Lower lobe of right lung (tissue), 2 donors: Measurements from ENCODE around the gene SLMAP. TPM values are rescaled to one million over a fixed set of nuclear protein-coding genes. Genes with fewer than 3 reads are reported as not detected.

Experiments used
- ATAC-seq, 2 donors: fragments of 200-7000 bp; cut with Tn5 transposase; one replicate each; pipeline ENCODE4 v1.9.1; 2020 to 2022; ENCODE audit warnings: mild to moderate bottlenecking in 2 of 2, moderate library complexity in 2 of 2
- DNase-seq: peaks from one replicate; pipeline ENCODE4 v3.0.0-alpha.2; 2020
- H3K27ac ChIP-seq: fragments of 200-600 bp; one replicate; pipeline ENCODE4 v1.8.0; 2022
- H3K27me3 ChIP-seq: fragments of 200-600 bp; one replicate; pipeline ENCODE4 v1.8.0; 2022; ENCODE audit warnings: low read depth
- H3K36me3 ChIP-seq: fragments of 200-600 bp; one replicate; pipeline ENCODE4 v1.8.0; 2022; ENCODE audit warnings: mild to moderate bottlenecking
- H3K4me1 ChIP-seq: fragments of 200-600 bp; one replicate; pipeline ENCODE4 v1.8.0; 2022
- H3K4me3 ChIP-seq: fragments of 200-600 bp; one replicate; pipeline ENCODE4 v1.8.0; 2022; ENCODE audit warnings: mild to moderate bottlenecking
- H3K9me3 ChIP-seq: fragments of 200-600 bp; one replicate; pipeline ENCODE4 v1.8.0; 2022
- CTCF ChIP-seq: fragments of 200-600 bp; IDR thresholded peaks from one replicate; pipeline ENCODE4 v1.8.0; 2022; ENCODE audit warnings: antibody characterized with exemption, mild to moderate bottlenecking
- intact Hi-C: fragments of 100-400 bp; cut with DNase I; formaldehyde crosslinking; loops from one replicate; pipeline ENCODE4 v1.11.0; 2022
- total RNA-seq: library from RNA; stranded (reverse); fragmentation: NEBNext Ultra II Directional; extraction: Animal tissue kit (Norgen Biotek cat#: 25700); gene quantifications from one replicate; pipeline ENCODE4 v1.2.1, GENCODE V29; 2021
- donor health status: DM: no; HTN: yes; CAD: no; lungs with severe emphysema.

The SLMAP gene
- total RNA-seq, 1 donor from 2014 or later, result 66.3 TPM

DNA sequence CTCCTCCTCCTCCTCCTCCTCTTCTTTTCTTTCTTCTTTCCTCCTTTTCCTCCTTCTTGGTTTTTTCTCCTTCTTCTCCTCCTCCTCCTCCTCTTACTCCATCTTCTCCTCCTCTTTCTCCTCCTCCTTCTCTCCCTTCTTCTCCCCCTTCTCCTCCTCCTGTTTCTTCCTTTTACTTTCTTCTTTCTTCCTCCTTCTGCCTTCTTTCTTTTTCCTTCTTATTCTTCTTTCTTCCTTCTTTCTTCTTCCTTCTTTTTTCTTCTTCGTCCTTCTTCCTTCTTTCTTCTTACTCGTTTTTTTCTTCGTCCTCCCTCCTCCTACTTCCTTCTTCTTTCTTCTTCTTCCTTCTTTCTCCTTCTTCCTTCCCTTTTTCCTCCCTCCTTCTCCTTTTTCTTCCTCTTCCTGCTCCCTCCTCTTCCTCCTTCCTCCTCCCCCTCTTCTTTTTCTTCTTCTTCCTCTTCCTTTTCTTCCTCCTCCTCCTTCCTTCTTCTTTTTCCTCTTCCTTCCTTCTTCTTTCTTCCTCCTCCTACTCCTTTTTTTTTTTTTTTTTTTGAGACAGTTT is 92.1 kb downstream of the SLMAP start:
- H3K27ac ChIP-seq, result no peak overlapping the region
- intact Hi-C loops, result no loop called here
- DNase-seq, result no peak
- H3K36me3 ChIP-seq, result peaks cover 12% of the 10 kb centered on the region
- H3K9me3 ChIP-seq, result no peaks in the 10 kb centered on the region
- no peaks in the 10 kb centered on the region for H3K27me3 ChIP-seq
- no peak overlapping the region for H3K4me3 ChIP-seq
- no peak for ATAC-seq
- H3K4me1 ChIP-seq, result no peaks in the 10 kb centered on the region
- TF ChIP-seq CTCF, result no peak

GRCh38 chr3:57851304-57851703 is 95.2 kb downstream of the SLMAP start:
- H3K27me3 ChIP-seq, result no peaks in the 10 kb centered on the region
- no peak overlapping the region for H3K4me3 ChIP-seq
- H3K27ac ChIP-seq, result no peak overlapping the region
- H3K4me1 ChIP-seq, result no peaks in the 10 kb centered on the region
- intact Hi-C loops, result no loop called here
- no peak for TF ChIP-seq CTCF
- ATAC-seq (no peak), DNase-seq (no peak)
- H3K36me3 ChIP-seq, result peaks cover 16% of the 10 kb centered on the region
- no peaks in the 10 kb centered on the region for H3K9me3 ChIP-seq

- no peak overlapping the region for H3K27ac ChIP-seq
- H3K4me3 ChIP-seq, result no peak overlapping the region
- no peaks in the 10 kb centered on the region for H3K4me1 ChIP-seq
- no peaks in the 10 kb centered on the region for H3K9me3 ChIP-seq
- no peak for TF ChIP-seq CTCF
- no peaks in the 10 kb centered on the region for H3K27me3 ChIP-seq
- ATAC-seq (no peak), DNase-seq (no peak)
- intact Hi-C loops, result no loop called here
- peaks cover 20% of the 10 kb centered on the region for H3K36me3 ChIP-seq
Observed at GRCh38 chr3:57852896-57853295, 96.8 kb downstream of the SLMAP start.

- H3K9me3 ChIP-seq, result no peaks in the 10 kb centered on the region
- DNase-seq (no peak), ATAC-seq (no peak)
- no peaks in the 10 kb centered on the region for H3K4me1 ChIP-seq
- peaks cover 33% of the 10 kb centered on the region for H3K36me3 ChIP-seq
- TF ChIP-seq CTCF, result no peak
- intact Hi-C loops, result no loop called here
- H3K4me3 ChIP-seq, result no peak overlapping the region
- H3K27me3 ChIP-seq, result no peaks in the 10 kb centered on the region
- no peak overlapping the region for H3K27ac ChIP-seq
Observed at GRCh38 chr3:57855281-57855680, 99.2 kb downstream of the SLMAP start.

- Histone ChIP-seq H3K27ac (no peak overlapping the region), H3K27me3 (no peaks in the 10 kb centered on the region), H3K36me3 (peaks cover 33% of the 10 kb centered on the region), H3K9me3 (no peaks in the 10 kb centered on the region), H3K4me3 (no peak overlapping the region), H3K4me1 (no peaks in the 10 kb centered on the region)
- intact Hi-C loops, result no loop called here
- no peak for ATAC-seq
- no peak for DNase-seq
- TF ChIP-seq CTCF, result no peak
Observed at GRCh38 chr3:57855943-57856342, 99.8 kb downstream of the SLMAP start.

- peaks cover 37% of the 10 kb centered on the region for H3K36me3 ChIP-seq
- no peaks in the 10 kb centered on the region for H3K27me3 ChIP-seq
- DNase-seq, result no peak
- no peaks in the 10 kb centered on the region for H3K9me3 ChIP-seq
- no peak for TF ChIP-seq CTCF
- intact Hi-C loops, result no loop called here
- no peak overlapping the region for H3K27ac ChIP-seq
- H3K4me3 ChIP-seq, result no peak overlapping the region
- H3K4me1 ChIP-seq, result no peaks in the 10 kb centered on the region
- ATAC-seq, result no peak
Observed at GRCh38 chr3:57856675-57857074, 100.6 kb downstream of the SLMAP start.
